HCT116 (cell line): ENCODE data around the gene LPA. TPM values are rescaled to one million over a fixed set of nuclear protein-coding genes. Genes with fewer than 3 reads are reported as not detected.

ENCODE experiments used
- ATAC-seq: fragments of 200-7000 bp; cut with Tn5 transposase; 2 replicates; pipeline ENCODE4 v1.9.1; 2020; ENCODE audit warnings: mild to moderate bottlenecking, moderate library complexity
- BruUV-seq: library from RNA; stranded (reverse); fragments of 400-500 nt; replicated peaks from 2 replicates; lab custom pipeline; 2021; lab: Mats Ljungman, UMichigan
- CTCF ChIA-PET: fragments of 300-600 bp; sonication (Branson Sonifier 250); formaldehyde crosslinking; loops from one replicate; lab custom pipeline; 2021; ENCODE audit warnings: antibody characterized with exemption; lab: Charles Lee
- POLR2A ChIA-PET: fragments of 300-600, 350-600 bp; sonication (Branson Sonifier 250); formaldehyde crosslinking; loops from one replicate; lab custom pipeline; 2021; ENCODE audit warnings: antibody characterized with exemption; lab: Charles Lee
- RAD21 ChIA-PET, 2 experiments: fragments of 300-600 bp; sonication (Branson Sonifier 250); formaldehyde crosslinking; loops; one replicate each; lab custom pipeline; 2023; ENCODE audit warnings: low total read pairs in 2 of 2; ENCODE audit not compliant: uncharacterized antibody in 2 of 2, unreplicated experiment in 2 of 2, low non-redundant PET in 1 of 2; lab: Charles Lee
- DNase-seq: peaks from one replicate; pipeline ENCODE4 v3.0.0-alpha.2; 2010; ENCODE audit warnings: low read depth, low spot score
- H2AFZ ChIP-seq: fragments of 200-600 bp; shearing (Covaris generic), sonication (generic); 2 replicates; pipeline ENCODE4 v1.6.1; 2017; ENCODE audit warnings: low read depth, mixed run types, mixed read lengths, antibody characterized with exemption, low read length; ENCODE audit not compliant: poor library complexity, severe bottlenecking
- H3K27ac ChIP-seq: 2 replicates; pipeline ENCODE4 v1.5.1; 2012; ENCODE audit warnings: low read depth, low read length
- H3K27me3 ChIP-seq: fragments of 200-600 bp; sonication (generic); 2 replicates; pipeline ENCODE4 v1.6.1; 2016; ENCODE audit warnings: mixed run types, low read length, mixed read lengths; ENCODE audit not compliant: insufficient read depth
- H3K36me3 ChIP-seq, 2 experiments: fragments of 200-500 bp in 1 of 2; fragments of 200-600 bp in 1 of 2; sonication (Bioruptor generic) in 1 of 2; sonication (generic) in 1 of 2; 2 replicates each; pipeline versions ENCODE4 v1.5.1 to v1.6.1; 2014 to 2016; ENCODE audit warnings: low read length in 2 of 2, inconsistent platforms in 1 of 2, mixed read lengths in 1 of 2, mixed run types in 1 of 2; ENCODE audit not compliant: insufficient read depth in 2 of 2, control insufficient read depth in 1 of 2
- H3K4me1 ChIP-seq, 2 experiments: fragments of 200-600 bp in 1 of 2; sonication (generic) in 1 of 2; 2 replicates each; pipeline versions ENCODE4 v1.5.1 to v1.6.1; 2012 to 2017; ENCODE audit warnings: low read length in 2 of 2, inconsistent platforms in 1 of 2, mild to moderate bottlenecking in 1 of 2, mixed read lengths in 1 of 2, mixed run types in 1 of 2, moderate library complexity in 1 of 2; ENCODE audit not compliant: insufficient read depth in 2 of 2, control insufficient read depth in 1 of 2
- H3K4me2 ChIP-seq: fragments of 200-600 bp; sonication (generic); 2 replicates; pipeline ENCODE4 v1.6.1; 2017; ENCODE audit warnings: mixed run types, low read length, mixed read lengths
- H3K4me3 ChIP-seq, 2 experiments: fragments of 200-600 bp in 1 of 2; sonication (generic) in 1 of 2; replicated peaks in 1 of 2; 2 replicates each; pipeline ENCODE4 v1.5.1; 2011 to 2016; ENCODE audit warnings: low read length in 2 of 2, control low read depth in 1 of 2, low read depth in 1 of 2, mild to moderate bottlenecking in 1 of 2, mixed read lengths in 1 of 2, mixed run types in 1 of 2
- H3K79me2 ChIP-seq: fragments of 200-600 bp; sonication (generic); 2 replicates; pipeline ENCODE4 v1.6.1; 2017; ENCODE audit warnings: mild to moderate bottlenecking, mixed run types, low read length, moderate library complexity, mixed read lengths; ENCODE audit not compliant: insufficient read depth
- H3K9ac ChIP-seq: fragments of 200-600 bp; sonication (generic); 2 replicates; pipeline ENCODE4 v1.6.1; 2016; ENCODE audit warnings: low read length, mixed read lengths
- H3K9me2 ChIP-seq: fragments of 200-600 bp; sonication (generic), shearing (Covaris generic); 2 replicates; pipeline ENCODE4 v1.6.1; 2017; ENCODE audit warnings: mixed run types, mild to moderate bottlenecking, moderate library complexity; ENCODE audit not compliant: insufficient read depth
- H3K9me3 ChIP-seq, 2 experiments: fragments of 200-500 bp in 1 of 2; fragments of 200-600 bp in 1 of 2; sonication (Bioruptor generic) in 1 of 2; sonication (generic) in 1 of 2; 2 replicates each; pipeline ENCODE4 v1.6.1; 2014 to 2017; ENCODE audit warnings: low read length in 2 of 2, mixed read lengths in 2 of 2, inconsistent platforms in 1 of 2, low read depth in 1 of 2, mild to moderate bottlenecking in 1 of 2, mixed run types in 1 of 2, moderate library complexity in 1 of 2; ENCODE audit not compliant: control insufficient read depth in 1 of 2, insufficient read depth in 1 of 2
- H4K20me1 ChIP-seq: fragments of 200-600 bp; sonication (generic), shearing (Covaris generic); 2 replicates; pipeline ENCODE4 v1.6.1; 2017; ENCODE audit warnings: mixed run types, mild to moderate bottlenecking, moderate library complexity; ENCODE audit not compliant: insufficient read depth
- EGR1 ChIP-seq: IDR thresholded peaks from 2 replicates; pipeline ENCODE4 v1.6.1; 2012; ENCODE audit warnings: low read depth
- ELF1 ChIP-seq: IDR thresholded peaks from 2 replicates; pipeline ENCODE4 v1.6.1; 2012; ENCODE audit warnings: low read depth, borderline replicate concordance
- EZH2 ChIP-seq: fragments of 200-600 bp; sonication (generic); IDR thresholded peaks from 2 replicates; pipeline ENCODE4 v1.6.1; 2017; ENCODE audit warnings: antibody characterized with exemption, mixed run types
- JUND ChIP-seq: IDR thresholded peaks from 2 replicates; pipeline ENCODE4 v1.6.1; 2012
- POLR2AphosphoS5 ChIP-seq: IDR thresholded peaks from 2 replicates; pipeline ENCODE4 v1.6.1; 2011; ENCODE audit warnings: mild to moderate bottlenecking, low read depth, low read length, moderate library complexity
- SIN3A ChIP-seq: IDR thresholded peaks from 2 replicates; pipeline ENCODE4 v1.6.1; 2012; ENCODE audit warnings: low read depth
- TCF7L2 ChIP-seq: IDR thresholded peaks from 2 replicates; pipeline ENCODE4 v1.7.0; 2011; ENCODE audit warnings: borderline replicate concordance, inconsistent platforms; ENCODE audit not compliant: insufficient read depth, insufficient read length; ENCODE audit errors: extremely low read depth
- intact Hi-C: fragments of 100-400 bp; cut with micrococcal nuclease; formaldehyde crosslinking; loops from 2 replicates; pipeline ENCODE4 v1.10.0; 2022
- total RNA-seq: library from RNA; stranded (reverse); gene quantifications from one replicate; pipeline ENCODE4 v1.2.1, GENCODE V29; 2021; ENCODE audit not compliant: unreplicated experiment
- TF ChIP-seq, protein P1 (sequence below), 3 experiments: fragments of 200-600 bp in 1 of 3; sonication (generic) in 1 of 3; IDR thresholded peaks in 2 of 3; conservative IDR thresholded peaks in 1 of 3; 2 replicates each; pipeline ENCODE4 v1.5.1; 2012 to 2017; ENCODE audit warnings: low read depth in 2 of 3, low read length in 2 of 3, antibody characterized with exemption in 1 of 3, borderline replicate concordance in 1 of 3, control low read depth in 1 of 3, mild to moderate bottlenecking in 1 of 3, mixed read lengths in 1 of 3, mixed run types in 1 of 3, moderate library complexity in 1 of 3; ENCODE audit not compliant: insufficient read depth in 1 of 3
- TF ChIP-seq, protein P2 (sequence below): IDR thresholded peaks from 2 replicates; pipeline ENCODE4 v1.6.1; 2011; ENCODE audit warnings: mild to moderate bottlenecking, low read length, moderate library complexity; ENCODE audit not compliant: insufficient replicate concordance; ENCODE audit errors: extremely low read depth
- TF ChIP-seq, protein P3 (sequence below): IDR thresholded peaks from 2 replicates; pipeline ENCODE4 v1.6.1; 2012; ENCODE audit warnings: low read depth

LPA gene
- total RNA-seq, 1 experiment from 2014 or later = not detected

DNA sequence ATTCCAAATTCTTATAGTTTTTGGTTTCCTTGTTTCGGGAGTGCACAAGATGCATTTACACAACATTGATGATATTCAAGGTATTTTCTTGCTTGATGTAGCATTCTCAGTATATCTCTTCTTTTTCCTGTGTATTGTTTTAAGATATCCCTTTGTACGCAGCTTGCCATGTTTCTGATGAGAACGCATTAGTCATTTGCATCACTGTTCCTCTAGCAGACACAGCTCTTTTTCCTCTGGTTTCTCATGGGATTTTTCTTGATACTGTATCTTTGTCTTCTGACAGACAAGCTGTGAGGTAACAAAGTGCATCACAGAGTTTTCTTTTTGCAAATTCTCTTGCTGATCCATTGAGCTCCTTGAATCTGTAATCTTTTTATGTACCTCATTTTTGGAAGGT is 169.5 kb downstream of the LPA start:
- Histone ChIP-seq H3K36me3 (no peaks in the 10 kb centered on the region), H3K9me2 (no peaks in the 10 kb centered on the region), H3K79me2 (no peaks in the 10 kb centered on the region), H3K4me3 (no peak overlapping the region), H4K20me1 (no peaks in the 10 kb centered on the region; the same call in 1 of the 2 replicates), H3K4me2 (no peak overlapping the region), H3K27ac (no peak overlapping the region), H3K27me3 (peaks cover 17% of the 10 kb centered on the region; the same call in 1 of the 2 replicates), H2AFZ (no peak overlapping the region), H3K9ac (no peak overlapping the region), H3K9me3 (no peaks in the 10 kb centered on the region), H3K4me1 (no peaks in the 10 kb centered on the region)
- intact Hi-C loops = no loop called here
- ATAC-seq (no peak), DNase-seq (no peak)
- ChIA-PET CTCF (interaction anchor here (0.7 kb wide), 1 partner anchor 291 kb away, joined by 3 read pairs; no protein-coding TSS in a partner anchor), RAD21 (no interaction called here), POLR2A (no interaction called here)
- no TSS peak for BruUV-seq
- no peak for TF ChIP-seq SIN3A
- TF ChIP-seq, protein P1, sequence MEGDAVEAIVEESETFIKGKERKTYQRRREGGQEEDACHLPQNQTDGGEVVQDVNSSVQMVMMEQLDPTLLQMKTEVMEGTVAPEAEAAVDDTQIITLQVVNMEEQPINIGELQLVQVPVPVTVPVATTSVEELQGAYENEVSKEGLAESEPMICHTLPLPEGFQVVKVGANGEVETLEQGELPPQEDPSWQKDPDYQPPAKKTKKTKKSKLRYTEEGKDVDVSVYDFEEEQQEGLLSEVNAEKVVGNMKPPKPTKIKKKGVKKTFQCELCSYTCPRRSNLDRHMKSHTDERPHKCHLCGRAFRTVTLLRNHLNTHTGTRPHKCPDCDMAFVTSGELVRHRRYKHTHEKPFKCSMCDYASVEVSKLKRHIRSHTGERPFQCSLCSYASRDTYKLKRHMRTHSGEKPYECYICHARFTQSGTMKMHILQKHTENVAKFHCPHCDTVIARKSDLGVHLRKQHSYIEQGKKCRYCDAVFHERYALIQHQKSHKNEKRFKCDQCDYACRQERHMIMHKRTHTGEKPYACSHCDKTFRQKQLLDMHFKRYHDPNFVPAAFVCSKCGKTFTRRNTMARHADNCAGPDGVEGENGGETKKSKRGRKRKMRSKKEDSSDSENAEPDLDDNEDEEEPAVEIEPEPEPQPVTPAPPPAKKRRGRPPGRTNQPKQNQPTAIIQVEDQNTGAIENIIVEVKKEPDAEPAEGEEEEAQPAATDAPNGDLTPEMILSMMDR (IDR thresholded peaks at IDR 0.05 in 2 of 3, conservative IDR thresholded peaks at IDR 0.05 in 1 of 3; ENCODE audit: borderline replicate concordance in 1 of 3, insufficient read depth in 1 of 3, low read depth in 2 of 3, low read length in 2 of 3) = no peak
- no peak for TF ChIP-seq ELF1
- TF ChIP-seq JUND = no peak
- TF ChIP-seq, protein P2, sequence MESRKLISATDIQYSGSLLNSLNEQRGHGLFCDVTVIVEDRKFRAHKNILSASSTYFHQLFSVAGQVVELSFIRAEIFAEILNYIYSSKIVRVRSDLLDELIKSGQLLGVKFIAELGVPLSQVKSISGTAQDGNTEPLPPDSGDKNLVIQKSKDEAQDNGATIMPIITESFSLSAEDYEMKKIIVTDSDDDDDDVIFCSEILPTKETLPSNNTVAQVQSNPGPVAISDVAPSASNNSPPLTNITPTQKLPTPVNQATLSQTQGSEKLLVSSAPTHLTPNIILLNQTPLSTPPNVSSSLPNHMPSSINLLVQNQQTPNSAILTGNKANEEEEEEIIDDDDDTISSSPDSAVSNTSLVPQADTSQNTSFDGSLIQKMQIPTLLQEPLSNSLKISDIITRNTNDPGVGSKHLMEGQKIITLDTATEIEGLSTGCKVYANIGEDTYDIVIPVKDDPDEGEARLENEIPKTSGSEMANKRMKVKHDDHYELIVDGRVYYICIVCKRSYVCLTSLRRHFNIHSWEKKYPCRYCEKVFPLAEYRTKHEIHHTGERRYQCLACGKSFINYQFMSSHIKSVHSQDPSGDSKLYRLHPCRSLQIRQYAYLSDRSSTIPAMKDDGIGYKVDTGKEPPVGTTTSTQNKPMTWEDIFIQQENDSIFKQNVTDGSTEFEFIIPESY = no peak
- TF ChIP-seq TCF7L2 = no peak
- no peak for TF ChIP-seq EGR1
- TF ChIP-seq POLR2AphosphoS5 = no peak
- no peak for TF ChIP-seq EZH2
- TF ChIP-seq, protein P3, sequence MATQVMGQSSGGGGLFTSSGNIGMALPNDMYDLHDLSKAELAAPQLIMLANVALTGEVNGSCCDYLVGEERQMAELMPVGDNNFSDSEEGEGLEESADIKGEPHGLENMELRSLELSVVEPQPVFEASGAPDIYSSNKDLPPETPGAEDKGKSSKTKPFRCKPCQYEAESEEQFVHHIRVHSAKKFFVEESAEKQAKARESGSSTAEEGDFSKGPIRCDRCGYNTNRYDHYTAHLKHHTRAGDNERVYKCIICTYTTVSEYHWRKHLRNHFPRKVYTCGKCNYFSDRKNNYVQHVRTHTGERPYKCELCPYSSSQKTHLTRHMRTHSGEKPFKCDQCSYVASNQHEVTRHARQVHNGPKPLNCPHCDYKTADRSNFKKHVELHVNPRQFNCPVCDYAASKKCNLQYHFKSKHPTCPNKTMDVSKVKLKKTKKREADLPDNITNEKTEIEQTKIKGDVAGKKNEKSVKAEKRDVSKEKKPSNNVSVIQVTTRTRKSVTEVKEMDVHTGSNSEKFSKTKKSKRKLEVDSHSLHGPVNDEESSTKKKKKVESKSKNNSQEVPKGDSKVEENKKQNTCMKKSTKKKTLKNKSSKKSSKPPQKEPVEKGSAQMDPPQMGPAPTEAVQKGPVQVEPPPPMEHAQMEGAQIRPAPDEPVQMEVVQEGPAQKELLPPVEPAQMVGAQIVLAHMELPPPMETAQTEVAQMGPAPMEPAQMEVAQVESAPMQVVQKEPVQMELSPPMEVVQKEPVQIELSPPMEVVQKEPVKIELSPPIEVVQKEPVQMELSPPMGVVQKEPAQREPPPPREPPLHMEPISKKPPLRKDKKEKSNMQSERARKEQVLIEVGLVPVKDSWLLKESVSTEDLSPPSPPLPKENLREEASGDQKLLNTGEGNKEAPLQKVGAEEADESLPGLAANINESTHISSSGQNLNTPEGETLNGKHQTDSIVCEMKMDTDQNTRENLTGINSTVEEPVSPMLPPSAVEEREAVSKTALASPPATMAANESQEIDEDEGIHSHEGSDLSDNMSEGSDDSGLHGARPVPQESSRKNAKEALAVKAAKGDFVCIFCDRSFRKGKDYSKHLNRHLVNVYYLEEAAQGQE = no peak
